SK-N-SH (cell line): ENCODE data around the gene CDHR2. TPM values are rescaled to one million over a fixed set of nuclear protein-coding genes. Genes with fewer than 3 reads are reported as not detected.

ENCODE experiments used
- CTCF ChIA-PET: fragments of 300-600, 350-600 bp; formaldehyde crosslinking; extraction: SDS; loops from one replicate; lab custom pipeline; 2021; lab: Yijun Ruan, JAX
- POLR2A ChIA-PET: fragments of 350-600 bp; sonication (Branson Sonifier 250); formaldehyde crosslinking; extraction: SDS; loops from one replicate; lab custom pipeline; 2020; ENCODE audit warnings: antibody characterized with exemption, inconsistent platforms; lab: Yijun Ruan, JAX
- DNase-seq: peaks from one replicate; pipeline ENCODE4 v3.0.0; 2012
- H2AFZ ChIP-seq: fragments of 200-600 bp; sonication (generic); 2 replicates; pipeline ENCODE4 v1.8.1; 2016; ENCODE audit warnings: antibody characterized with exemption, mild to moderate bottlenecking, low read depth
- H3F3A ChIP-seq: fragments of 200-600 bp; sonication (generic); replicated peaks from 2 replicates; pipeline ENCODE3; 2016; ENCODE audit warnings: antibody characterized with exemption, mild to moderate bottlenecking; ENCODE audit not compliant: insufficient read depth
- H3K27ac ChIP-seq, 2 experiments: fragments of 200-500 bp in 1 of 2; fragments of 200-600 bp in 1 of 2; sonication (Bioruptor generic) in 1 of 2; sonication (generic), shearing (Covaris generic) in 1 of 2; 2 replicates each; pipeline versions ENCODE4 v1.5.1 to v1.6.1; 2014 to 2016; ENCODE audit warnings: low read depth in 2 of 2, inconsistent platforms in 1 of 2, low read length in 1 of 2, mild to moderate bottlenecking in 1 of 2, mixed read lengths in 1 of 2
- H3K27me3 ChIP-seq: fragments of 200-600 bp; sonication (generic), shearing (Covaris generic); 2 replicates; pipeline ENCODE4 v1.6.1; 2016; ENCODE audit warnings: mixed run types; ENCODE audit not compliant: insufficient read depth
- H3K36me3 ChIP-seq, 2 experiments: fragments of 200-500 bp in 1 of 2; fragments of 200-600 bp in 1 of 2; sonication (Bioruptor generic) in 1 of 2; sonication (generic) in 1 of 2; replicated peaks in 1 of 2; 2 replicates each; pipeline versions ENCODE3 to v1.5.1; 2014 to 2016; ENCODE audit warnings: low read length in 1 of 2, mild to moderate bottlenecking in 1 of 2; ENCODE audit not compliant: insufficient read depth in 2 of 2, control insufficient read depth in 1 of 2
- H3K4me1 ChIP-seq, 2 experiments: fragments of 200-500 bp in 1 of 2; fragments of 200-600 bp in 1 of 2; sonication (Bioruptor generic) in 1 of 2; sonication (generic), shearing (Covaris generic) in 1 of 2; 2 replicates each; pipeline versions ENCODE4 v1.5.1 to v1.6.1; 2014 to 2016; ENCODE audit warnings: low read depth in 1 of 2, low read length in 1 of 2, mixed run types in 1 of 2; ENCODE audit not compliant: insufficient read depth in 2 of 2, control insufficient read depth in 1 of 2
- H3K4me2 ChIP-seq: fragments of 200-600 bp; sonication (generic), shearing (Covaris generic); 2 replicates; pipeline ENCODE4 v1.6.1; 2017; ENCODE audit warnings: mixed run types
- H3K4me3 ChIP-seq, 2 experiments: fragments of 200-500 bp in 1 of 2; fragments of 200-600 bp in 1 of 2; sonication (Bioruptor generic) in 1 of 2; sonication (generic), shearing (Covaris generic) in 1 of 2; 2 replicates each; pipeline versions ENCODE4 v1.5.1 to v1.8.1; 2014 to 2016; ENCODE audit warnings: low read depth in 2 of 2, inconsistent platforms in 1 of 2, low read length in 1 of 2, mild to moderate bottlenecking in 1 of 2, mixed read lengths in 1 of 2, moderate library complexity in 1 of 2
- H3K79me2 ChIP-seq: fragments of 200-600 bp; sonication (generic); 2 replicates; pipeline ENCODE4 v1.8.1; 2017; ENCODE audit warnings: mild to moderate bottlenecking; ENCODE audit not compliant: insufficient read depth
- H3K9ac ChIP-seq: fragments of 200-600 bp; sonication (generic); 2 replicates; pipeline ENCODE4 v1.6.1; 2017; ENCODE audit warnings: mixed run types
- H3K9me2 ChIP-seq: fragments of 200-600 bp; sonication (generic); 2 replicates; pipeline ENCODE4 v1.6.1; 2017; ENCODE audit warnings: mixed run types
- H3K9me3 ChIP-seq: fragments of 200-600 bp; sonication (generic); 2 replicates; pipeline ENCODE4 v1.6.1; 2017; ENCODE audit warnings: mixed run types, mild to moderate bottlenecking, moderate library complexity
- H4K20me1 ChIP-seq: fragments of 200-600 bp; sonication (generic); 2 replicates; pipeline ENCODE4 v1.6.1; 2017; ENCODE audit warnings: mild to moderate bottlenecking, mixed run types; ENCODE audit not compliant: insufficient read depth
- CHD2 ChIP-seq: fragments of 150-350 bp; IDR thresholded peaks from 2 replicates; pipeline ENCODE4 v1.6.1; 2018; ENCODE audit warnings: low read length; ENCODE audit not compliant: partially characterized antibody
- CTCF ChIP-seq: fragments of 200-600 bp; sonication (generic); IDR thresholded peaks from 2 replicates; pipeline ENCODE4 v1.6.1; 2017; ENCODE audit warnings: antibody characterized with exemption, mild to moderate bottlenecking, moderate library complexity
- ELF1 ChIP-seq: IDR thresholded peaks from 2 replicates; pipeline ENCODE4 v1.4.0; 2012
- EP300 ChIP-seq, 2 experiments: IDR thresholded peaks; 2 replicates each; pipeline versions ENCODE4 v1.4.0 to v1.6.1; 2012; ENCODE audit warnings: borderline replicate concordance in 1 of 2, low read depth in 1 of 2, low read length in 1 of 2
- EZH2phosphoT487 ChIP-seq: fragments of 200-600 bp; sonication (generic); IDR thresholded peaks from 2 replicates; pipeline ENCODE4 v1.6.1; 2017; ENCODE audit warnings: low read depth, mixed run types, mild to moderate bottlenecking, antibody characterized with exemption, moderate library complexity, borderline replicate concordance
- FOXJ3 ChIP-seq: sonication (generic); formaldehyde crosslinking; IDR thresholded peaks from 2 replicates; pipeline ENCODE4 v1.5.1; 2020; ENCODE audit warnings: mild to moderate bottlenecking, missing genetic modification reagents
- FOXM1 ChIP-seq: IDR thresholded peaks from 2 replicates; pipeline ENCODE4 v1.4.0; 2012; ENCODE audit warnings: low read depth, mild to moderate bottlenecking
- GABPA ChIP-seq: IDR thresholded peaks from 2 replicates; pipeline ENCODE4 v1.4.0; 2012; ENCODE audit warnings: low read depth, mild to moderate bottlenecking
- IRF3 ChIP-seq: fragments of 150-350 bp; IDR thresholded peaks from 2 replicates; pipeline ENCODE4 v1.6.1; 2016; ENCODE audit warnings: mild to moderate bottlenecking, low read depth, low read length
- MAX ChIP-seq: IDR thresholded peaks from 2 replicates; pipeline ENCODE4 v1.4.0; 2012; ENCODE audit warnings: low read depth
- MXI1 ChIP-seq: IDR thresholded peaks from 2 replicates; pipeline ENCODE4 v1.6.1; 2012; ENCODE audit warnings: mild to moderate bottlenecking, low read depth, low read length, improper control_type of control experiment
- POLR2AphosphoS5 ChIP-seq: IDR thresholded peaks from 2 replicates; pipeline ENCODE4 v1.6.1; 2012; ENCODE audit warnings: low read depth, low read length
- RCOR1 ChIP-seq: fragments of 150-350 bp; IDR thresholded peaks from 2 replicates; pipeline ENCODE4 v1.6.1; 2017; ENCODE audit warnings: antibody characterized with exemption, low read length
- REST ChIP-seq: IDR thresholded peaks from 2 replicates; pipeline ENCODE4 v1.6.1; 2012; ENCODE audit warnings: mild to moderate bottlenecking, low read depth, low read length, moderate library complexity
- RXRA ChIP-seq: IDR thresholded peaks from 2 replicates; pipeline ENCODE4 v1.4.0; 2012; ENCODE audit warnings: low read depth, mild to moderate bottlenecking, borderline replicate concordance
- SIN3A ChIP-seq: IDR thresholded peaks from 2 replicates; pipeline ENCODE4 v1.6.1; 2012; ENCODE audit warnings: low read depth, mild to moderate bottlenecking, low read length, moderate library complexity, borderline replicate concordance
- TAF1 ChIP-seq: IDR thresholded peaks from 2 replicates; pipeline ENCODE4 v1.6.1; 2012; ENCODE audit warnings: low read depth, mild to moderate bottlenecking, low read length, moderate library complexity, borderline replicate concordance
- USF1 ChIP-seq: IDR thresholded peaks from 2 replicates; pipeline ENCODE4 v1.4.0; 2012; ENCODE audit warnings: low read depth, borderline replicate concordance
- WGBS: methylation state at CpG from one replicate; pipeline ENCODE4 v1.1.6; 2017; ENCODE audit warnings: low lambda C conversion rate; 5-methylcytosine and 5-hydroxymethylcytosine counted together
- polyA plus RNA-seq, 3 experiments: library from polyadenylated mRNA; depleted of rRNA; stranded (reverse); fragments of >200 nt; gene quantifications; 2 replicates each; pipeline ENCODE4 v1.2.3, GENCODE V29; 2012

CDHR2 gene
- polyA plus RNA-seq, 1 of the 3 experiments (the other 2 are of a cell fraction): not detected

- no peak for TF ChIP-seq FOXM1
- TF ChIP-seq EZH2phosphoT487: no peak
- TF ChIP-seq FOXJ3 (CRISPR knock-in tag): no peak
- TF ChIP-seq POLR2AphosphoS5: no peak
- TF ChIP-seq, all 33 proteins: peak for 2
Observed at GRCh38 chr5:176535664-176536131, 13.4 kb upstream of the CDHR2 start (continued).

- ChIA-PET CTCF (interaction anchor here (0.8 to 6.0 kb wide), 7 partner anchors 15 to 120 kb away, joined by 3 to 28 read pairs (median 5); partner anchors contain the start of genes CLTB and FAF2), POLR2A (interaction anchor here (0.7 to 1.9 kb wide), 5 partner anchors 11 to 148 kb away, joined by 3 to 10 read pairs (median 3); partner anchors contain the start of genes HIGD2A, NOP16 and TSPAN17)
- Histone ChIP-seq H2AFZ (no peak overlapping the region), H3K9ac (peak overlapping the region; percentile 98), H3F3A (no peaks in the 10 kb centered on the region), H3K9me2 (no peaks in the 10 kb centered on the region), H3K4me3 (peak overlapping the region; percentile 73 to 97), H3K27ac (peak overlapping the region; percentile 87 to 95), H3K4me2 (peak overlapping the region; percentile 99), H3K9me3 (no peaks in the 10 kb centered on the region), H3K4me1 (peaks cover 15 to 47% of the 10 kb centered on the region in 2 experiments), H3K79me2 (peaks cover 53% of the 10 kb centered on the region), H3K36me3 (peaks cover under 1 to 19% of the 10 kb centered on the region in 2 experiments), H3K27me3 (no peaks in the 10 kb centered on the region), H4K20me1 (peaks cover 42% of the 10 kb centered on the region)
- TF ChIP-seq ELF1: 0 out of 2 replicates have a peak, but pooled peaks have one; percentile 32
- TF ChIP-seq CHD2: peak; percentile 29
- TF ChIP-seq MAX: peak; percentile 100
- TF ChIP-seq SIN3A: 0 out of 2 replicates have a peak, but pooled peaks have one; percentile 86
- no peak; the same call in 1 of the 2 replicates for TF ChIP-seq TAF1
- peak; percentile 37; the same call in 1 of the 2 replicates for TF ChIP-seq GABPA
- TF ChIP-seq RCOR1: no peak
- no peak for TF ChIP-seq IRF3
- no peak for TF ChIP-seq FOXJ3 (CRISPR knock-in tag)
- peak; percentile 80 for TF ChIP-seq MXI1
- TF ChIP-seq EP300 (IDR thresholded peaks at IDR 0.05; ENCODE audit: borderline replicate concordance in 1 of 2, low read depth in 1 of 2, low read length in 1 of 2): no peak
- 0 out of 2 replicates have a peak, but pooled peaks have one; percentile 14 for TF ChIP-seq FOXM1
- TF ChIP-seq USF1: peak; percentile 39; the same call in 1 of the 2 replicates
- TF ChIP-seq REST: no peak
- TF ChIP-seq CTCF: no peak
- no peak for TF ChIP-seq RXRA
- DNase-seq: peak; percentile 82
- WGBS: 0% methylated on average over 6 of the region's 43 CpGs
Observed at GRCh38 chr5:176536132-176536901, 12.8 kb upstream of the CDHR2 start.
